Stimulated activated CD4-positive, alpha-beta T cell treated with anti-CD3 and anti-CD28 coated beads, Interleukin-15, amount 100 ng/mL, for 24 hours (primary cell): ENCODE results near the gene DDAH1.
"Not testable (repeated sequence)": the region's sequence is repeated elsewhere in the genome, so short reads cannot be mapped to it uniquely, and the experiment has no call there.

Experiments used
- DNase-seq: peaks from one replicate; pipeline ENCODE4 v3.0.0-alpha.2; 2020

DDAH1 gene

DNA sequence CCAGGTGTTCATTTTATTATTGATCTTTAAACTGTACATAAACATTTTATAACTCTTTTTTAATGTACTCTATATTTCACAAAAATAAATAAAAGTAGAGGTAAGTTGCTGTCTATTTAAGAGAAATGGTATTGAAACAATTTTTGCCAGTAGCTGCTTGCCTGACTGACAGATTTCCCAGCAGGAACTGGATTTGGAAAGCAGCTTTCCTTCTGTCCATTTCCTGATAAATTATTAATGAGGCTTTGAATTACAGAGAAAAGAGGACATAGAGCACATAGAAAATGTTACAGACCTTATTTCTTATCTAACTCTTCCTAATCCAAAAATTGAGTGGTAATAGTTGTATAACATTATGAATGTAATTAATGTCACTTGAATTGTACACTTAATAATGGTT is 108.8 kb downstream of the DDAH1 start:
- DNase-seq, result no peak

DNA sequence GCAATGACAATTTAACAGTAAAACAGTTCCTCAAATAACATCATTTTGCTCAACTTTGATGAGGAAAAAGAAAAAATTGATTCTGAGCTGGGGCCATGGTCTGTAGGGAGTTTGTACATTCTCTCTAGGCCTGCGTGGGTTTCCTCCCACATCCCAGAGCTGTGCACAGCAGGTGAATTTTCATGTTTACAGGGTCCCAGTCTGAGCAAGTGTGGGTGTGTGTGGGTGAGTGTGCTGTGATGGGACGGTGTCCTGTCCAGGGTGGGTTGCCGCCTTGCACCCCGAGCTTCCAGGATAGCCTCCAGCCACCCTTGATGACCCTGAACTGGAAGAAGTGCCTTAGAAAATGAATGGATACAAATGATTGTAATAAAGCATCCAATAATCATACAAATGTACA is 112.9 kb downstream of the DDAH1 start:
- no peak for DNase-seq

- DNase-seq, result no peak
Observed at GRCh38 chr1:85351202-85351828, 113.6 kb downstream of the DDAH1 start.

- no peak for DNase-seq
Observed at GRCh38 chr1:85349224-85349623, 115.7 kb downstream of the DDAH1 start.

DNA sequence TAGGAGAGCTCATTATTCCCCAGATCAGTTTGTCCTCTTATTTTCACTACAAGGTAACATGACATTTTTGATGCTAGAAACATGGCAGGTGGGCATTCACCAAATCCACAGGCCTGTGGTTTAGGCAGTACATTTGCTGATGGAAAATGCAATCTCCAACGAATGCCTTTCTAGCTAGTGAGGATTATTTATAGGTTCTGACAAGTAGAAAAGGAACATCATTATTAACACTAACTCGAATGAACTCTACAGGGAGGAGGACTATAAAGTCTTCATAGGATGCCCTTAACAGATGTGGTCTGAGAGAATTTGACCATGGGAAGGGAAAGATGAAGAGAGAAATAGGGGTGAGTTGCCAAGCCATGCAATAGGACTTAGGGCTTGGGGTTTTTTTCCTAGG is 117.1 kb downstream of the DDAH1 start:
- DNase-seq, result no peak

GRCh38 chr1:85347275-85347674 is 117.7 kb downstream of the DDAH1 start:
- DNase-seq, result not testable (repeated sequence)

- DNase-seq, result no peak
Observed at GRCh38 chr1:85344256-85344694, 120.7 kb downstream of the DDAH1 start.

DNA sequence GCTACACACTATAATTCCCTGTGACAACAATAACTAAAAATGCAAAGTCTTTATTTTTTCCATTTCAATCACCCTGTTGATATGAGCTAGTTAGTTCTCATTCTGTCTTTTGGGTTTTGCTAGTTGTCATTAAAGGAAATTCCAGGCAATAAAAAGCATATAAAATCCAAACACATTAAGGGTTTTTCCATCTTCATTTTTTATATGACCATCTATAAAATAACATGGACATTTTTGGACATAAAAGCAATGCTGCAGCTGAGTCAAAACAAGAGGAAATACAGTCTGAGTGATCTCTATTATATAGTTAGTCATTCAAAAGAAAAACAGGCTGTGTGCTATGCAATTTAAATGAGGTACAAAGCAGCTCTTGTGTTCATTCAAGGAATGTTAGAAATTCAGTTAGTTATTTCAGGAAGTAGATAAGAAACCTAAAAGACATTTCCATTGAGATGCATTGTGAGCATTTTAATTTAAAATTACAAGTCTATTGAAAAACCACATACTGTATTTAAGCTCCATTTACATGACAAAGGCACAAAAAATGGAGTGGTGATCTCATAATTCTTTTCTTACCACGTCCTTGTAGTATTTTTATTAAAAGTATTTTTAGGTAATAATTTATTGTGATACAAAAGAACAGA is 121.2 kb downstream of the DDAH1 start:
- DNase-seq, result no peak

DNA sequence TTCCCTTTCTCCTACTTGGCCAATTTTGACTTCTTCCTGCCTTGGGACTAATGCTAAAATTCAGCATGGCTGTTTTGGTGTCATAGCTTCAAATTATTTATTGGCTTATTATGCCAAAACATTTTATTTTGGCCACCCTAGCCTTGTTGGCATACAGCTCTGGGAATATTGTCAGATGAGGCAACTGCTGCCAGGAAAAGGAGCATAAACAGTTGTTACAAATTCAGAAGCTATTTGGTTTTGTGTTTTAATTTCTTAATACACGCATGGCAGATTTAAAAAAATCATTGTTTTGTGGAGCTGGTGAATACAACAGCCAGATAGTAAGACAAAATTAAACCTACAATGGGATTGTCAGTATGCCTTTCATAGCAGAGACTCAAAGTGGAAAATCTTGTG is 121.7 kb downstream of the DDAH1 start:
- DNase-seq, result no peak

DNA sequence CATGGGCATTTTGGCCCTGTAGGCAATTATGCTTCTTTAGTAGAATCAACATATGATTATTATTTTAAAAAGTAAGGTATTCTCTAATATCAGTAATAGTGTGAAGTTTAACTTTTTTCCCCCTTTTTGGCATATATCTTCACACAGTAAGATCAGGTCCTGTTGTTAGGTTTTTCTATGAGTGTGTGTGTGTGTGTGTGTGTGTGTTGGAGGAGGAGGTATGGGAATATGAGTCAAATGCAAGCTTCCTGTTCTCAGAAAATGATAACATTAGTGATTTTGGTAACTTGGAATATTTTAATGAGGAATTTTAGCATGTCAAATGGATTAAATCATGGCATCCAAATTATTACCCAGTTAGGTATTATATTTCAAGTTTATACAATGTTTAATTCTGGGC is 122.8 kb downstream of the DDAH1 start:
- DNase-seq, result no peak

DNA sequence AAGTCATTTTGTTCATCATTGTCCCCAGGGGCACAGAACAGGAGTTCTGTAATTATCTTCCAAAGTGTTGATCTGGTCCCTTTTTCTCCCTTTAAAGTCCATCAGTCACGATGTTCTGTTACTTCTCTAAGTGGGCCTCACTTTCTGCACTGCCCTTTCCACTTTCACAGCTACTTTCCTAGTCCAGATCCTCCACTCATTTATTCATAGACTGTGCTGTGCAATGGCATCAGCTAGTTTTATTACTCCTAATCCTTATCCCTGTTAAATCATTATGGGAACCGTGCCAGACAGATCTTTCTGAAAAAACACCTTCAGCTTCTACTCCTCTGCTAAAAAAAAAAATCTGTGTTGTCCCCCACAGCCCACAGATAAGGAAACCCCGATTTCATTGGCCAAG is 124.5 kb downstream of the DDAH1 start:
- no peak for DNase-seq

- DNase-seq, result no peak
Observed at GRCh38 chr1:85339656-85340399, 125.1 kb downstream of the DDAH1 start.

DNA sequence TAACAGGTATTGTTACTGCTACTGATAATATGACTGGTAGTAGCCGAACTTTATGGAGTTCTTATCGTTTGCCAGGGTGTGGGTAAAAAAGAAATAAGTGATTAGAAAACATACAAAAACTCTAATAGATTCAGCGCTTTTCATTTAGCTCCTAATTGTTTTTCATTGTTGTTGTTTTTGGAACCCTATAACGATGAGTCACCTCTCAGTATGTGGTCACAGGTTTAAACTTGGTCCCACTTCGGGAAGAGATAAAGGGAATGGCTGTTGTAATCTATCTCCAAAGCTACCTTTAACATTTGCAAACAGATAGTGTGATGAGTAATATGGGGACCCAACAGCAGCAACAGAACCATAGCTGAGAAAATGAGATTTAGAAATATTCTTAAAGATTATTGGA is 125.9 kb downstream of the DDAH1 start:
- DNase-seq, result no peak

- DNase-seq, result no peak
Observed at GRCh38 chr1:85334962-85335361, 130.0 kb downstream of the DDAH1 start.

- DNase-seq, result no peak
Observed at GRCh38 chr1:85333186-85333585, 131.8 kb downstream of the DDAH1 start.

DNA sequence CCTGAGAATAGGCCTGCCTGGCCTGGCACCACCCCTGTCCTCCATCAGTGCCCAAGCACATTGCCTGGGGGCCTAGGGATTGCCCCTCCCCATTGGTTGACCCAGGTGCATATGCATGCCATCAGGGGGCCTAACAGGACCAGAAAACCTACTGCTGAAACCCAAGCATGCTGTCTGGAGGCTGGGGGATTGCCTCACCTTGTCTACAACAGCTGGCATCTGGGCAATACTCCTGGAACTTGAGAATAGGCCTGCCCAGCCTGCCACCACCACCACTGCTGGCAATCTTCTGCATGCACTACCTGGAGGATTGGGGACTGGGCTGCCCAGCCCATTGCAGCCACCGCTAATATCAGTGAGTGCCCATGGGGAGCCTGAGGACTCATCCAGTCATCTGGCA is 132.4 kb downstream of the DDAH1 start:
- DNase-seq, result no peak

DNA sequence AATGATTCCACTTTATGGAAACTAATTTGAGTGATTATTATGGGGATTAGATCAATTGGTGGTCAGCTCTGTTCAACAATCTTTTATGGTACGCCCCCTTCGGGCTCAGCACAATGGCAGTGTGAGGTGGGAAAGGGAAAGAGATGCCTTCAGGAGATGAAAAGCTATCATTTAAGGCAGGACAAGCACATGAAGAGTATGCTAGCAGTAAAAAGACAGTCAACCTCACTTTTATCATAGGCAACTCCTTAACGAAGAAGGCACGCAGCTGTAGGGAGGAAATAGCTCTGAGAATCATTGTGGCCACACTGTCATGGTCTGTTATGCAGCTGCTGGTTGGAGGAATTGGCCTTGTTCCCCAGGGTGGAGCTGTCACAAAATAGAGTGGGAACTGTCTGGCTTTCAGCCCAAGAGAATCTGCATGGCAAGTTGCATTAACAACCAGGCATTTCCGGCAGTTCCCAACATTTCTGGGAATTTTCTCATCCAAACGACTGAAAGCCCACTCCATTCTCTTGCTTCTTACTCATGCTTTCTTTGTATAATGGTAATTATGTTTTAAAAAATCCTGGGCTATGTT is 134.2 kb downstream of the DDAH1 start:
- DNase-seq, result no peak

GRCh38 chr1:85330214-85330631 is 134.7 kb downstream of the DDAH1 start:
- no peak for DNase-seq

DNA sequence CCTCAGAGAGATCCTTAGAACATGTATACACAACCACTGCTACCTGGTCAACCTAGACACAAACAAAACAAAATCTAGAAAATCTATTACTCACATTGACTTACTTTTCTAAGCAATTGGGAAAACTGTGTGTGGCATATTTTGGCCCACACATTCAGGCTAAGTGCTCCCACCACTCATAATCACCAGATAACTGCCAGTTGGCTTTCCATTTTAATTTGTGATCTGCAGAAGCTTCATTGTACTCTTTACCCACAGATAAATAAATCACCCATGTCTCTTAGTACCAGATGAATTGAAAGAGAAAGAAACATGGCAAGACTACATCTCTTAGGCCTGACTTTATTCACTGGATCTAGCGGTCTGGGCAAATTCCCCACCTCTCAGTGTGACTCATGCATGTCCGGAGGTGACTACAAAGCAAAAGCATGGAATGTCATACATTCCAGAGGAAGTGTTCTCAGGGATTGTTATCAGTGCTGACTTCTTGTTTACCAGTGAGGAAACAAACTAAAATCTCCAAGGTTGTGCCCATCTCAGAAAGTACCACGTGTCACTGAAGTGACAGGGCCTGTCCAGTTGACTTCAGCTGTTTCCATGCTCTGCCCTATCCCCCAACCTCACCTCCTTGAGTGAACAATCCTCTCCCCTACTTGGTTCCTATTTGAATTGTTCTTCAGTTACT is 136.1 kb downstream of the DDAH1 start:
- DNase-seq, result no peak

GRCh38 chr1:85327759-85328158 is 137.2 kb downstream of the DDAH1 start:
- DNase-seq, result no peak

DNA sequence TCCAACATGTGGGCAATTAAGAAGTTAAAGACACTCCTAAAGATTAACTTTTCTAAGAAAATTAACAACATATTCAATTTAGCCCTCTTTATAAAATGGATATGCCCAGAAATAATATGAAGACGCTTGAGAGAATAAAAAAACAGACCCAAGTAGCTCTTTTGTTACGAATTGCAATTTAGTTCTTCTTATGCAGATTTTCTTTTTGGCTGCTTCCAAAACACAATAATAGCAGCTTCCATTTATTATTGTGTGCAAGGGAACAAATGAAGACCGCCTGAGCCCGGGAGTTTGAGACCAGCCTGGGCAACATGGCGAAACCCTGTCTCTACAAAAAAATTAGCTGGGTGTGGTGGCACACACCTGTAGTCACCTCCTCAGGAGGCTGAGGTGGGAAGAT is 138.1 kb downstream of the DDAH1 start:
- no peak for DNase-seq

DNA sequence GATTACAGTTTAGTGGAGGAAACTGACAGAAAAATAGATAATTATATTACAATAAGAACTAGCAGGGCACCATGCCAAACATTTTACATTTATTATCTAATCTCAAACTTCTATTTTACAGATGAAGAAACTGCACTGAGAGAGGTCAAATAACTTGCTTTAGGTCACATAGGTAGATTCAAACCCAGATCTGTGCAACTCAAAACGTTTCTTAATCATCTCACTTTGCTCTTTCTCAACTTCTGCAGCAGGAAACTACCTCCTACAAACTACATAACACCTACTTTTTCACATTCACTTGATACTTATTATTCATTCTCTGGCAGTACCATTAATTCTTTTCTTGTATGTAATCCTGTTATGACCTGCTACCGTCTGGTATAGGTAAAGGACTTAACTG is 138.6 kb downstream of the DDAH1 start:
- no peak for DNase-seq

DNA sequence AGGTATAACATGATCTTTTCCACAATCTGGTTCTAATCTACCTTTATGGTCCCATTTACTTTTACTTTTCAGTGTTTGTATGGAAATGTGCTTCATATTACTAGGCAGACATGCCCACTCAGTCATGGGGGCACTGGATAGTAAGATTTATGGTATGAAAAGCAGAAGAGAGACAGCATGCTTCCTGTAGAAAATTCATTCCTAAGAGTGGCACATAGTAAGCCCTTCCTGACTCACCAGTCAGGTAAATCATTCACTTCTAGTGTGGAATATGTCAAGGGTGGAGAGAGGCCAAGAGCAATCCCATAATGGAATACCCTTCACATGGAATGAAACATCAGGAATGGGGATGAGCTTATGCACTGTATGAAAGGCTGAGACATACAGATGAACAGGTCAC is 139.0 kb downstream of the DDAH1 start:
- no peak for DNase-seq
